PC-9 (cell line): Measurements from ENCODE around the gene BCL2. TPM values are rescaled to one million over a fixed set of nuclear protein-coding genes. Genes with fewer than 3 reads are reported as not detected.

Source experiments
- BruUV-seq: library from RNA; stranded (reverse); fragments of 400-500 nt; replicated peaks from 2 replicates; lab custom pipeline; 2021; lab: Mats Ljungman, UMichigan
- CTCF ChIA-PET: fragments of 300-600 bp; sonication (Branson Sonifier 250); formaldehyde crosslinking; loops from one replicate; lab custom pipeline; 2022; ENCODE audit warnings: antibody characterized with exemption; lab: Charles Lee
- POLR2A ChIA-PET: fragments of 300-600 bp; sonication (Branson Sonifier 250); formaldehyde crosslinking; loops from one replicate; lab custom pipeline; 2022; ENCODE audit warnings: antibody characterized with exemption; ENCODE audit not compliant: unreplicated experiment; lab: Charles Lee
- DNase-seq, 2 experiments: peaks; one replicate each; pipeline versions ENCODE4 v3.0.0 to v3.0.0-alpha.2; 2015 to 2022; ENCODE audit warnings: mixed read lengths in 1 of 2
- H2AFZ ChIP-seq: fragments of 200-600 bp; sonication (generic); 2 replicates; pipeline ENCODE4 v1.8.1; 2017; ENCODE audit warnings: antibody characterized with exemption
- H3F3A ChIP-seq: fragments of 200-600 bp; sonication (generic); 2 replicates; pipeline ENCODE4 v1.8.1; 2017; ENCODE audit warnings: antibody characterized with exemption, mild to moderate bottlenecking, low read depth; ENCODE audit not compliant: insufficient read depth
- H3K27ac ChIP-seq: fragments of 200-600 bp; sonication (generic); 2 replicates; pipeline ENCODE4 v1.6.1; 2016; ENCODE audit warnings: mixed run types
- H3K27me3 ChIP-seq: fragments of 200-600 bp; sonication (generic); 2 replicates; pipeline ENCODE4 v1.6.1; 2016; ENCODE audit warnings: low read depth, mixed run types; ENCODE audit not compliant: insufficient read depth
- H3K36me3 ChIP-seq: fragments of 200-600 bp; sonication (generic); 2 replicates; pipeline ENCODE4 v1.6.1; 2016; ENCODE audit warnings: low read depth, mixed run types
- H3K4me1 ChIP-seq: fragments of 200-600 bp; sonication (generic); replicated peaks from 2 replicates; pipeline ENCODE4 v1.6.1; 2016; ENCODE audit warnings: mixed run types; ENCODE audit not compliant: insufficient read depth
- H3K4me2 ChIP-seq: fragments of 200-600 bp; sonication (generic); 2 replicates; pipeline ENCODE4 v1.6.1; 2017; ENCODE audit warnings: mixed run types
- H3K4me3 ChIP-seq: fragments of 200-600 bp; sonication (generic); 2 replicates; pipeline ENCODE4 v1.6.1; 2016; ENCODE audit warnings: mixed run types
- H3K79me2 ChIP-seq: fragments of 200-600 bp; sonication (generic); 2 replicates; pipeline ENCODE4 v1.6.1; 2017; ENCODE audit warnings: low read depth, mixed run types
- H3K9me2 ChIP-seq: fragments of 200-600 bp; sonication (generic); 2 replicates; pipeline ENCODE4 v1.8.1; 2017; ENCODE audit warnings: mild to moderate bottlenecking; ENCODE audit not compliant: insufficient read depth
- H3K9me3 ChIP-seq: fragments of 200-600 bp; sonication (generic); 2 replicates; pipeline ENCODE4 v1.8.1; 2016; ENCODE audit warnings: low read depth; ENCODE audit not compliant: insufficient read depth
- H4K20me1 ChIP-seq: fragments of 200-600 bp; sonication (generic); 2 replicates; pipeline ENCODE4 v1.8.1; 2017; ENCODE audit not compliant: insufficient read depth
- CTCF ChIP-seq: fragments of 200-600 bp; sonication (generic); conservative IDR thresholded peaks from 2 replicates; pipeline ENCODE4 v1.6.1; 2017; ENCODE audit warnings: mixed run types, antibody characterized with exemption, mild to moderate bottlenecking, moderate library complexity
- EZH2 ChIP-seq: fragments of 200-600 bp; sonication (generic); IDR thresholded peaks from 2 replicates; pipeline ENCODE4 v1.8.0; 2017; ENCODE audit warnings: antibody characterized with exemption, low read depth
- intact Hi-C: fragments of 100-400 bp; cut with micrococcal nuclease; formaldehyde crosslinking; loops from one replicate; pipeline ENCODE4 v1.10.0; 2022; ENCODE audit not compliant: unreplicated experiment
- total RNA-seq: library from RNA; stranded (reverse); gene quantifications from 2 replicates; pipeline ENCODE4 v1.2.3, GENCODE V29; 2021

The BCL2 gene
- total RNA-seq, 1 experiment from 2014 or later = 2.0 TPM

- Histone ChIP-seq H2AFZ (no peak overlapping the region), H3K27me3 (no peaks in the 10 kb centered on the region), H3K36me3 (no peaks in the 10 kb centered on the region), H3K9me3 (no peaks in the 10 kb centered on the region), H3K27ac (no peak overlapping the region), H3K79me2 (no peaks in the 10 kb centered on the region), H3F3A (no peaks in the 10 kb centered on the region), H3K4me1 (no peaks in the 10 kb centered on the region), H3K4me2 (no peak overlapping the region), H3K9me2 (no peaks in the 10 kb centered on the region), H4K20me1 (no peaks in the 10 kb centered on the region), H3K4me3 (no peak overlapping the region)
- ChIA-PET POLR2A (no interaction called here), CTCF (no interaction called here)
- no TSS peak for BruUV-seq
- intact Hi-C loops = no loop called here
- DNase-seq = no peak
- TF ChIP-seq CTCF = no peak
- TF ChIP-seq EZH2 = no peak
These were observed 139.2 kb downstream of the BCL2 start for GRCh38 chr18:63180321-63180720.

GRCh38 chr18:63179422-63179821 is 140.1 kb downstream of the BCL2 start:
- Histone ChIP-seq H3K4me1 (no peaks in the 10 kb centered on the region), H2AFZ (no peak overlapping the region), H3K79me2 (no peaks in the 10 kb centered on the region), H3F3A (no peaks in the 10 kb centered on the region), H3K27me3 (no peaks in the 10 kb centered on the region), H4K20me1 (no peaks in the 10 kb centered on the region), H3K9me3 (no peaks in the 10 kb centered on the region), H3K9me2 (no peaks in the 10 kb centered on the region), H3K4me3 (no peak overlapping the region), H3K27ac (no peak overlapping the region), H3K36me3 (no peaks in the 10 kb centered on the region), H3K4me2 (no peak overlapping the region)
- TF ChIP-seq CTCF = no peak
- TF ChIP-seq EZH2 = no peak
- BruUV-seq = no TSS peak
- intact Hi-C loops = no loop called here
- ChIA-PET POLR2A (no interaction called here), CTCF (no interaction called here)
- DNase-seq = no peak

- H4K20me1 ChIP-seq = no peaks in the 10 kb centered on the region
- ChIA-PET POLR2A (no interaction called here), CTCF (no interaction called here)
- no peak overlapping the region for H2AFZ ChIP-seq
- H3K27ac ChIP-seq = no peak overlapping the region
- H3K79me2 ChIP-seq = no peaks in the 10 kb centered on the region
- H3K9me3 ChIP-seq = no peaks in the 10 kb centered on the region
- no peak overlapping the region for H3K4me2 ChIP-seq
- H3K9me2 ChIP-seq = no peaks in the 10 kb centered on the region
- TF ChIP-seq EZH2 (no peak), CTCF (no peak)
- no peaks in the 10 kb centered on the region for H3K27me3 ChIP-seq
- no peaks in the 10 kb centered on the region for H3F3A ChIP-seq
- no peaks in the 10 kb centered on the region for H3K36me3 ChIP-seq
- BruUV-seq = no TSS peak
- no peaks in the 10 kb centered on the region for H3K4me1 ChIP-seq
- intact Hi-C loops = no loop called here
- no peak for DNase-seq
- H3K4me3 ChIP-seq = no peak overlapping the region
These were observed 140.6 kb downstream of the BCL2 start for GRCh38 chr18:63178971-63179370.
